ENCODE measurements around the gene EXOC5. TPM values are rescaled to one million over a fixed set of nuclear protein-coding genes. Genes with fewer than 3 reads are reported as not detected.
A peak's percentile ranks its signal among the peaks of the same experiment; 100 is the strongest.

EXOC5 gene
- polyA plus RNA-seq, 1 experiment = 24.0 TPM

DNA sequence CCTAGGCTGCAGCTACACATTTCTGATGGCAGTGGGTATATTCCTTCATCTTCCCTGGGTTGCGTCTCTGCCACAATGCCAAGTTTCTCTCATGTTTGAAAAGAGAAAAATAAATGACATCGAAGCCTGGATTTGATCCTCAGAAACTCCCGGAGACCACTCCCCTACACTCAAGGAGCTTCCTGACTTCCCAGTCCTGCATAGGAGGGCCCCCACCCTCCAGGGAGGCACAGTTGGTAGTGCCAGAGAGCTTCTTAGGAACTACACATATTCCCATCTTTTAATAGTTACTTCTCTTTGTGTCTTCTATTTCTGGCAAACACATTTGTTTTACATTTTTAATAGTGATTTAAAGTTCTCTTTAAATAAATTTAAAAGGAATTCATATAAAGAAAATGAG, 30.8 kb upstream of the EXOC5 start:
- TF ChIP-seq CTCF (IDR thresholded peaks at IDR 0.05; ENCODE audit: insufficient read depth, low read depth, low read length) = no peak
- no peaks in the 10 kb centered on the region for H3K27me3 ChIP-seq (ENCODE audit: control insufficient read depth, insufficient read depth, low read length)
- ChIA-PET POLR2A (no interaction called here), CTCF (no interaction called here)
- no peak for DNase-seq (ENCODE audit: low read depth)
- H3K4me3 ChIP-seq (ENCODE audit: low read depth, low read length) = no peak overlapping the region
- H3K36me3 ChIP-seq (ENCODE audit: control insufficient read depth, insufficient read depth, low read length) = no peaks in the 10 kb centered on the region

GRCh38 chr14:57297852-57298251, 29.1 kb upstream of the EXOC5 start:
- no peaks in the 10 kb centered on the region for H3K36me3 ChIP-seq (ENCODE audit: control insufficient read depth, insufficient read depth, low read length)
- no peak overlapping the region for H3K4me3 ChIP-seq (ENCODE audit: low read depth, low read length)
- TF ChIP-seq CTCF (IDR thresholded peaks at IDR 0.05; ENCODE audit: insufficient read depth, low read depth, low read length) = no peak
- no peak for DNase-seq (ENCODE audit: low read depth)
- POLR2A ChIA-PET = no interaction called here
- no peaks in the 10 kb centered on the region for H3K27me3 ChIP-seq (ENCODE audit: control insufficient read depth, insufficient read depth, low read length)
- CTCF ChIA-PET = interaction anchor here (1.3 kb wide), 2 partner anchors 12 to 19 kb away, joined by 4 to 6 read pairs; no protein-coding TSS in a partner anchor

- no peaks in the 10 kb centered on the region for H3K27me3 ChIP-seq (ENCODE audit: control insufficient read depth, insufficient read depth, low read length)
These were observed 26.5 kb upstream of the EXOC5 start for GRCh38 chr14:57295239-57295638.

GRCh38 chr14:57293866-57294837, 25.4 kb upstream of the EXOC5 start:
- POLR2A ChIA-PET = no interaction called here
- CTCF ChIA-PET = interaction anchor here (0.6 to 1.6 kb wide), 15 partner anchors 11 to 802 kb away, joined by 3 to 7 read pairs (median 3); partner anchors contain the start of genes NAA30 and TMEM260
- Histone ChIP-seq H3K4me3 (ENCODE audit: low read depth, low read length) (no peak overlapping the region), H3K36me3 (ENCODE audit: control insufficient read depth, insufficient read depth, low read length) (no peaks in the 10 kb centered on the region), H3K27me3 (ENCODE audit: control insufficient read depth, insufficient read depth, low read length) (no peaks in the 10 kb centered on the region)
- DNase-seq (ENCODE audit: low read depth) = no peak
- TF ChIP-seq CTCF (IDR thresholded peaks at IDR 0.05; ENCODE audit: insufficient read depth, low read depth, low read length) = peak; percentile 39; the same call in 1 of the 2 replicates

More at GRCh38 chr14:57295239-57295638, 26.5 kb upstream of the EXOC5 start:
- ChIA-PET POLR2A (no interaction called here), CTCF (interaction anchor here (0.6 to 1.6 kb wide), 9 partner anchors 16 to 804 kb away, joined by 3 to 4 read pairs (median 3); partner anchors contain the start of genes NAA30 and TMEM260)
- DNase-seq (ENCODE audit: low read depth) = no peak
- no peaks in the 10 kb centered on the region for H3K36me3 ChIP-seq (ENCODE audit: control insufficient read depth, insufficient read depth, low read length)
- no peak for TF ChIP-seq CTCF (IDR thresholded peaks at IDR 0.05; ENCODE audit: insufficient read depth, low read depth, low read length)
- no peak overlapping the region for H3K4me3 ChIP-seq (ENCODE audit: low read depth, low read length)
